Panc1 (cell line): ENCODE measurements around the gene NOP56. TPM values are rescaled to one million over a fixed set of nuclear protein-coding genes. Genes with fewer than 3 reads are reported as not detected.
A peak's percentile ranks its signal among the peaks of the same experiment; 100 is the strongest.

Experiments used
- ATAC-seq: fragments of 200-7000 bp; cut with Tn5 transposase; 2 replicates; pipeline ENCODE4 v1.9.1; 2020; ENCODE audit warnings: mild to moderate bottlenecking, moderate library complexity
- BruUV-seq: library from RNA; stranded (reverse); fragments of 400-500 nt; replicated peaks from 2 replicates; lab custom pipeline; 2021; lab: Mats Ljungman, UMichigan
- CTCF ChIA-PET: fragments of 300-600 bp; sonication (Branson Sonifier 250); formaldehyde crosslinking; loops from one replicate; lab custom pipeline; 2022; ENCODE audit warnings: antibody characterized with exemption; lab: Charles Lee
- POLR2A ChIA-PET: fragments of 300-600 bp; sonication (Branson Sonifier 250); formaldehyde crosslinking; loops from one replicate; lab custom pipeline; 2022; ENCODE audit warnings: antibody characterized with exemption; lab: Charles Lee
- DNase-seq: peaks from one replicate; pipeline ENCODE4 v3.0.0-alpha.2; 2010; ENCODE audit warnings: low read depth, low spot score
- H3K27ac ChIP-seq: 2 replicates; pipeline ENCODE4 v1.5.1; 2011; ENCODE audit warnings: mild to moderate bottlenecking, low read length, inconsistent platforms
- H3K27me3 ChIP-seq: fragments of 200-500 bp; sonication (Bioruptor generic); 2 replicates; pipeline ENCODE4 v1.6.0; 2014; ENCODE audit warnings: low read length, inconsistent platforms; ENCODE audit not compliant: control insufficient read depth, insufficient read depth
- H3K36me3 ChIP-seq: fragments of 200-500 bp; sonication (Bioruptor generic); 2 replicates; pipeline ENCODE4 v1.5.1; 2014; ENCODE audit warnings: inconsistent platforms, mild to moderate bottlenecking, low read length, moderate library complexity; ENCODE audit not compliant: control insufficient read depth, insufficient read depth
- H3K4me1 ChIP-seq: 2 replicates; pipeline ENCODE4 v1.5.1; 2011; ENCODE audit warnings: inconsistent platforms, mild to moderate bottlenecking, low read length, moderate library complexity; ENCODE audit not compliant: control insufficient read depth, insufficient read depth
- H3K4me3 ChIP-seq, 2 experiments: 2 replicates each; pipeline ENCODE4 v1.5.1; 2011 to 2012; ENCODE audit warnings: low read depth in 2 of 2, low read length in 2 of 2, mild to moderate bottlenecking in 2 of 2, inconsistent platforms in 1 of 2, moderate library complexity in 1 of 2
- H3K9me3 ChIP-seq: fragments of 200-500 bp; sonication (Bioruptor generic); 2 replicates; pipeline ENCODE4 v1.5.1; 2014; ENCODE audit warnings: low read depth, mild to moderate bottlenecking, inconsistent platforms, low read length, moderate library complexity; ENCODE audit not compliant: control insufficient read depth, insufficient read depth
- CTCF ChIP-seq: fragments of 450-650 bp; IDR thresholded peaks from 2 replicates; pipeline ENCODE4 v1.5.1; 2017; ENCODE audit warnings: mild to moderate bottlenecking
- POLR2AphosphoS5 ChIP-seq: IDR thresholded peaks from 2 replicates; pipeline ENCODE4 v1.6.1; 2012; ENCODE audit warnings: mild to moderate bottlenecking, low read depth, low read length, moderate library complexity
- REST ChIP-seq, 2 experiments: IDR thresholded peaks; 2 replicates each; pipeline ENCODE4 v1.6.1; 2011 to 2012; ENCODE audit warnings: low read depth in 2 of 2, control low read depth in 1 of 2, low read length in 1 of 2, mild to moderate bottlenecking in 1 of 2, moderate library complexity in 1 of 2; ENCODE audit not compliant: insufficient read depth in 1 of 2
- SIN3A ChIP-seq: IDR thresholded peaks from 2 replicates; pipeline ENCODE4 v1.6.1; 2012; ENCODE audit warnings: low read depth, mild to moderate bottlenecking, low read length, moderate library complexity, borderline replicate concordance; ENCODE audit not compliant: insufficient read depth
- TCF7L2 ChIP-seq: IDR thresholded peaks from 2 replicates; pipeline ENCODE4 v1.6.1; 2011; ENCODE audit warnings: mild to moderate bottlenecking, low read depth, low read length, inconsistent platforms
- in situ Hi-C: cut with HindIII; loops from 2 replicates; pipeline ENCODE4 v1.10.0; 2016; ENCODE audit warnings: low sequenced_read_pairs, low pct_unique_long_range_greater_than_20kb
- intact Hi-C: fragments of 100-400 bp; cut with micrococcal nuclease; formaldehyde crosslinking; loops from one replicate; pipeline ENCODE4 v1.10.0; 2022; ENCODE audit not compliant: unreplicated experiment
- total RNA-seq: library from RNA; stranded (reverse); gene quantifications from one replicate; pipeline ENCODE4 v1.2.1, GENCODE V29; 2021; ENCODE audit not compliant: unreplicated experiment

NOP56 gene
- total RNA-seq, 1 experiment from 2014 or later = 354 TPM

GRCh38 chr20:2692036-2692885, 39.8 kb downstream of the NOP56 start, which contains the start of gene EBF4:
TSS of gene EBF4 (plus strand) at chr20:2692780. CDS start at chr20:2693646, 866 bp downstream.
- H3K27ac ChIP-seq = no peak within 1 kb of the TSS

DNA sequence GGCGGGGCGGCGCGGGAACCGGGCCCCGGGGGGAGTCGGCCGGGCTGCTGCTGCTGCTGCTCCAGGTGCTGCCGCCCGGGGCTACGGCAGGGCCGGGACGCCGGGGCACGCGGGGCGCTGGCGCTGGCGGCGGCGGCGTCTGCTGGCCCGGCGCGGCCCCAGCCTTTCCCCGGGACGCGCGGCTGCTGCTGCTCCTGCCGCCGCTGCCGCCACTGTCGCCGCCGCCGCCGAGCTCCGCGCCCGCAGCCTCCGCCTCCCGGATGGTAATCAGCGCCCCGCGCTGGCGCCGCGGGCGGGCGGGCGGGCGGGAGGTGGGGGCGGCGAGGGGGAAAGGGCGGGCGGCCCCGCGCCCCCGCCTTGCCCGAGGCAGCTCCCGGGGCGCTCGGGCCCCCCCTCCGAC, 40.5 kb downstream of the NOP56 start:
- DNase-seq (no peak), ATAC-seq (peak; percentile 18)
- in situ Hi-C loops = no loop called here
- TF ChIP-seq CTCF (no peak), SIN3A (no peak), TCF7L2 (no peak), REST (IDR thresholded peaks at IDR 0.05; ENCODE audit: insufficient read depth in 1 of 2, low read depth in 2 of 2, low read length in 1 of 2) (no peak)

More at GRCh38 chr20:2692036-2692885, 39.8 kb downstream of the NOP56 start, which contains the start of gene EBF4:
- ChIA-PET CTCF (interaction anchor here (0.6 kb wide), 1 partner anchor 46 kb away, joined by 3 read pairs; no protein-coding TSS in a partner anchor), POLR2A (interaction anchor here (0.6 kb wide), 1 partner anchor 444 kb away, joined by 3 read pairs; no protein-coding TSS in a partner anchor)
- Histone ChIP-seq H3K27me3 (no peaks in the 10 kb centered on the region), H3K4me3 (peak within 1 kb of the TSS; percentile 39 to 53), H3K36me3 (no peaks in the 10 kb centered on the region), H3K4me1 (peaks cover 7% of the 10 kb centered on the region; the same call in 1 of the 2 replicates), H3K9me3 (no peaks in the 10 kb centered on the region)
- BruUV-seq = no TSS peak
- TF ChIP-seq POLR2AphosphoS5 (no peak), REST (IDR thresholded peaks at IDR 0.05; ENCODE audit: insufficient read depth in 1 of 2, low read depth in 2 of 2, low read length in 1 of 2) (no peak), CTCF (no peak)
- intact Hi-C loops = no loop called here
- in situ Hi-C loops = no loop called here
- no peak for DNase-seq
- ATAC-seq = peak; percentile 65

More for the DNA sequence above, 40.5 kb downstream of the NOP56 start:
- no TSS peak for BruUV-seq
- H3K9me3 ChIP-seq = no peaks in the 10 kb centered on the region
- ChIA-PET POLR2A (no interaction called here), CTCF (interaction anchor here (0.6 kb wide), 1 partner anchor 51 kb away, joined by 3 read pairs; no protein-coding TSS in a partner anchor)
- H3K27ac ChIP-seq = no peak overlapping the region
- H3K4me1 ChIP-seq = peaks cover 6% of the 10 kb centered on the region; the same call in 1 of the 2 replicates
- no peaks in the 10 kb centered on the region for H3K36me3 ChIP-seq
- H3K4me3 ChIP-seq = peak overlapping the region in 1 of 2 experiments; percentile 36; a peak in 1 of 4 replicates
- H3K27me3 ChIP-seq = no peaks in the 10 kb centered on the region
- intact Hi-C loops = no loop called here
